ENCODE data around the gene LMAN2.
"Not testable (repeated sequence)": the region's sequence is repeated elsewhere in the genome, so short reads cannot be mapped to it uniquely, and the experiment has no call there.

The LMAN2 gene

GRCh38 chr5:177378884-177379883, 27.7 kb upstream of the LMAN2 start:
- no peak for DNase-seq

DNA sequence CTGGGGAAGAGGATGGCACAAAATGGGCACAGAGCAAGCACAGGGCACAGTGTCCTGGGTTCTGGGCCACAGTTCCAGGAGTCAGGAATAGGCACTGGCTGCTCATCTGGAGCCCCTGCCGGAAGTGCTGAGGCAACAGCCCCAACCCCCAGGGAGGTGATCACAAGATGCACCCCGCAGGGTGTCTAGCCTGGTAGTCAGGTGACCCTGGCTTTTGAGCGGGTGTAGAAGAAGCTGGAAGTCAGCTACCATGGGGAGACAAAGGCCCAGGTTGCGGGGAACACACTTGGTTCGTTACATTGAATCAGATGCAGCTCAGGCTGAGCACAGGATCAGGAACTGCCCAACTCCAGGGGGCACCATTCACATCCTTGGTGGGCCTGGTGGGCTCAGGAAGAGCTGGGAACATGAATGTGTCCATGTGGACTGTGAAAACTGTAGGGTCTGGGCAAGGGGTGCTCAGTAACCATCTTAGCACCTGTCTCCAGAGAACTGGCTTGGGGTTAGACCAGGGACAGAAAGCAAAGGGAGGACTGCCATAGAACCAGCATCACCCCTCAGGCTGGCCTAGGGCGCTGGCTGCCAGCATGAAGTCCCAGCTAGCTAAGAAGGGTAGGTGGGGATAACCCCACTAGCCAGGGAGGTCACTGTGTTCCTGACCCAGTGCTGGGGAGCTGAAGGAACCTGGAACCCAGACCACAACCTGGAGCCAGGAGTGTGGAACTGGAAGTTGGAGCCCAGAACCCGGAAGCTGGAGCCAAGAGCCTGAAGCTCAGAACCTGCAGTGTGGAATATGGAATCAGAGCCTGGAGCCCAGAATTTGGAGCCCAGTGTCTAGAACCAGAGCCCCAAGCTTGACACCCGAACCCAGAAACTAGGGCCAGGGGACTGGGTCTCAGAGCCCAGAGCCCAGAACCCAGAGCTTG, 26.6 kb upstream of the LMAN2 start:
- peak; percentile 10 for DNase-seq

DNA sequence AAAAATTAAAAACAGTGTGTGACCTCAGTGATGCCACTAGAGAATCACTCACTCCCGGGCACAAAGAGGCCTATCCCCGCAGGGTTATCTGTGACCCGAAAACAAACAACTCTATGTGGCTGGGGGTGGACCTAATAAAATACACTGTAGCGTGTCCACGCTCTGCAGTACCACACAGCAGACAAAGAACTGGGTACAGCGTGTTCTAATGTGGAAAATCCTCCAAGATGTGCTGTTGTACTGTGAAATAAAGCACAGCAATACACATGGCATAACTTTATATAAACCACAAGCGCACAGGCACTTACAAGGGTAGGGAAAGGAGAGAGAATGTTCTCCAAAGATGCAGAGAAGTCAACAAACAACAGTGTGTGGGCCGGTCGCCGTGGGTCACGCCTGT, 24.6 kb upstream of the LMAN2 start:
- DNase-seq: no peak

DNA sequence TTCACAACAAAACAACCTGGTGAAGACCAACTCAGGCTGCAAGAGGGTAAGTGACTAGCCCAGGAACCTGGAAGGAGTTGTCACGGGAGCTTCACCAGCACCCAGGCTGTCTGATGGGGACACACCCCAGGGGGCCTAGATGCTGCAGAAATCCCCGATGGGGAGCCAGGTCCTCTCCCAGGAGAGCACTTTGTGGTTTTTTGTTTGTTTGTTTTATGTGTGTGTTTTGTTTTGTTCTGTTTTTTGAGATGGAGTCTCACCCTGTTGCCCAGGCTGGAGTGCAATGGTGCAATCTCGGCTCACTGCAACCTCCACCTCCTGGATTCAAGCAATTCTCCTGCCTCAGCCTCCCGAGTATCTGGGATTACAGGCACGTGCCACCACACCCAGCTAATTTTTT, 24.0 kb upstream of the LMAN2 start:
- not testable (repeated sequence) for DNase-seq

- no peak for DNase-seq
These were observed 22.7 kb upstream of the LMAN2 start for GRCh38 chr5:177374211-177374610.

- DNase-seq: peak; percentile 15
These were observed 22.3 kb upstream of the LMAN2 start for GRCh38 chr5:177373806-177374205.

- no peak for DNase-seq
These were observed 21.4 kb upstream of the LMAN2 start for GRCh38 chr5:177372910-177373309.

GRCh38 chr5:177372034-177372896, 20.8 kb upstream of the LMAN2 start:
- DNase-seq: peak; percentile 35

DNA sequence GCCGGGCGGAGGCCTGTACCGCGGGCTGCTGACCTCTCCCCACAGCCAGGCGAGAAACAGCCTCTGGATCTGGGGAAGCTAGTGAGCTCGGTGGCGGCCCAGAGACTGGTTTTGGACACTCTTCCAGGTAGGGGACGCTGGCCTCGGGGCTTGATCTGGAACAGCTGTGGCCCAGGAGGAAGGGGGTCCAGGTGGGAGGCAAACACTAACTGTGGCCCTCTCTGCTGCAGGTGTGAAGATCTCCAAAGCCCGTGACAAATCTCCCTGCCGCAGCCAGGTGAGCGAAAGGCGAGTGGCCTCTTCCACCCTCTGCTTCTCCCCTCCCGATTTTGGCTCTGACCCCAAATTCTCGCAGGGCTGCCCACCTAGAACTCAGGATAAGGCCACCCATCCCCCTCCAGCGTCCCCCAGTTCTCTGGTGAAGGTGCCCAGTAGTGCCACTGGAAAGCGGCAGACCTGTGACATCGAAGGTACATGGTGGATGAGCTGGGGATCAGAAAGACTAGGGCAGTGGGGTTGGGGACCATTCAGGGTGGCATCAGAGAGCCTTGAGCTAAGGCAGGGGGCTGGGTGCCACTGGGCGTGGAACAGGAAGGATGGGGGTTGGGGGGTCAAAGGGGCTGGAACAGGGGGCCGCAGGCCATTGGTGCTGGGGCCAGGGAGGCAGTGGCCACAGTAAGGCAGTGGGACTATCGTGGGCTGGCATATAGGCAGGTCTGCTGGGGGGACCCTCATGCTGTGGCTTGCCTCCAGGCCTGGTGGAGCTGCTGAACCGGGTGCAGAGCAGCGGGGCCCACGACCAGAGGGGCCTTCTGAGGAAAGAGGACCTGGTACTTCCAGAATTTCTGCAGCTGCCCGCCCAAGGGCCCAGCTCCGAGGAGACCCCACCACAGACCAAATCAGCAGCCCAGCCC, 19.9 kb upstream of the LMAN2 start:
- DNase-seq: no peak

- peak; percentile 92 for DNase-seq
These were observed 19.1 kb upstream of the LMAN2 start for GRCh38 chr5:177370488-177371119.

- DNase-seq: peak; percentile 46
These were observed 18.4 kb upstream of the LMAN2 start for GRCh38 chr5:177369645-177370440.

DNA sequence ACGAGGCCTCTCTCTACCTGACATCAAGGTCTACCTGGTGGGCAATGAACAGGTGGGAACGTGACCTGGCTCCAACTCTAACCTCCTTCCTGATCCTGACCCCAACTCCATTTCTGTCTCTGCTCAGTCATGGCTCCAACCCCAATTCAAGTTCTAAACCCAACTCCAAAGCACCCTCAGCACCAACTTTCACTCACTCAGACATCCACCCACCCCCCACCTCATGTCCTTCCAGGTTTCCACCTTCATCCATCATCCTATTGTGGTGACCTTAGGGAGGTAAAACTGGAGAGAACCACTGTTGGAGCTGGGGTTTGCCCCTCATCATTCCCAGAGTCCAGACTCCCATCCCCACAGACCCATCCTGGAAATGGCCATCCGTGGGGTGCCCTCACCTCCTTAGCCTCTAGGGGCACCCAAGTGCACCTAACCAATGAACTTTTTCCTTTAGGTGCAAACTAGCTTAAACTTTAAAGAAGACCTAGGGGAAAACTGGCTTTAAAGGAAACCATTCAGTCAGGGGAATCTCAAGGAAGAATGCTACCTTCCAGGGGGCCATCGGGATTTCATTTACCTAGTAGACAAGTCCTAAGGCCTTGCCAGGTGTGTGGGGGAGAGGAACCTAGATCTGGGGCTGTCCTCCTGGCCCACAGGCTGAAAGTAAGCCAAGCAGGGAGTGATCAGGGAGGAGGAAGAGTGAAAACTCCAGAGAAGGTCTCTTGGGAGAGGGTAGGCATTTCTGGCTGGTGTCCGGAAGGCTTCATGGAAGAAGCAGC, 17.6 kb upstream of the LMAN2 start:
- peak; percentile 29 for DNase-seq

- peak; percentile 17 for DNase-seq
These were observed 16.8 kb upstream of the LMAN2 start for GRCh38 chr5:177367981-177368868.

DNA sequence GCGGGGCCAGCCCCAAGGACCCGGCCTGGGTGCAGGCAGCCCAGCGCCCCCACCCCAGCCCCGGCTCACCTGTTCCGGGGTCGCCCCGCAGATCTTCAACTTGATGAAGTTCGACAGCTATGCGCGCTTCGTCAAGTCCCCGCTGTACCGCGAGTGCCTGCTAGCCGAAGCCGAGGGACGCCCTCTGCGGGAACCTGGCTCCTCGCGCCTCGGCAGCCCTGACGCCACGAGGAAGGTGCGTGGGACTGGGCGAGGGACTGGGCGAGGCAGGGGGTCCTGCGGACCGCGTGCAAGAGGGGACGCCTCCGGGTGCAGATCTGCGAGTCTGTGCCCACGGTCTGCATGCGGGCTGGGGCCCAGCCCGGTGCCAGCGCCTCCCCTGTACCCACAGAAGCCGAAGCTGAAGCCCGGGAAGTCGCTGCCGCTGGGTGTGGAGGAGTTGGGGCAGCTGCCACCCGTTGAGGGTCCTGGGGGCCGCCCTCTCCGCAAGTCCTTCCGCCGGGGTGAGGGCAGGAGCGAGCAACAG, 15.9 kb upstream of the LMAN2 start:
- peak; percentile 40 for DNase-seq

DNA sequence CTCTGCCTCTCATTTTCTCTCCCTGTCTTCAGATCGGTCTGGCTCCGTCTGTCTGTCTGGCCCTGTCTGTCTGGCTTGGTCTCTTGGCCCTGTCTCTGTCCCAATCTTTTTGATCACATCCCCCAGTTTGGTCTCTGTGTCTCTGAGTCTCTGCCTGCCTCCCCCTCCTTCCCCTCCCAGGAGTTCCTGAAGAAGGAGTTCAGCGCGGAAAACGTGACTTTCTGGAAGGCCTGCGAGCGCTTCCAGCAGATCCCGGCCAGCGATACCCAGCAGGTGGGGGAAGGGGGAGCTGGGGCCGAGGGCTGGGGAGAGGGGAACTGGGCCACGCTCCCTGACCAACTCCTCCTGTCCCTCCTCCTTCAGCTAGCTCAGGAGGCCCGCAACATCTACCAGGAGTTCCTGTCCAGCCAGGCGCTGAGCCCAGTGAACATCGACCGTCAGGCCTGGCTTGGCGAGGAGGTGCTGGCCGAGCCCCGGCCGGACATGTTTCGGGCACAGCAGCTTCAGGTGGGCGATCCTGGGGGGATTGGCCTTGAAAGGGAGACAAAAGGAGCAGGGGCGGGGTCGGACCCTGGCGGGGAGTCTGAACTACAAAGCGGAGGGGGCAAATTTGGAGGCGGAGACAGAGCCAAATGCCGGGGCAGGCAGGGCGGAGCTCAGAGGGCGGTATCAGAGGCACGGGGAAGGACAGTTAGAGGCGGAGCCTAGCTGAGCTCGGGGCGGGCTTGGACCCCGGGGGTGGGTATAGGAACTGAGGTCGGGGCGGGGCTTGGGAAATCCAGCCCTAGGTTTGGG, 15.3 kb upstream of the LMAN2 start:
- peak; percentile 94 for DNase-seq

DNA sequence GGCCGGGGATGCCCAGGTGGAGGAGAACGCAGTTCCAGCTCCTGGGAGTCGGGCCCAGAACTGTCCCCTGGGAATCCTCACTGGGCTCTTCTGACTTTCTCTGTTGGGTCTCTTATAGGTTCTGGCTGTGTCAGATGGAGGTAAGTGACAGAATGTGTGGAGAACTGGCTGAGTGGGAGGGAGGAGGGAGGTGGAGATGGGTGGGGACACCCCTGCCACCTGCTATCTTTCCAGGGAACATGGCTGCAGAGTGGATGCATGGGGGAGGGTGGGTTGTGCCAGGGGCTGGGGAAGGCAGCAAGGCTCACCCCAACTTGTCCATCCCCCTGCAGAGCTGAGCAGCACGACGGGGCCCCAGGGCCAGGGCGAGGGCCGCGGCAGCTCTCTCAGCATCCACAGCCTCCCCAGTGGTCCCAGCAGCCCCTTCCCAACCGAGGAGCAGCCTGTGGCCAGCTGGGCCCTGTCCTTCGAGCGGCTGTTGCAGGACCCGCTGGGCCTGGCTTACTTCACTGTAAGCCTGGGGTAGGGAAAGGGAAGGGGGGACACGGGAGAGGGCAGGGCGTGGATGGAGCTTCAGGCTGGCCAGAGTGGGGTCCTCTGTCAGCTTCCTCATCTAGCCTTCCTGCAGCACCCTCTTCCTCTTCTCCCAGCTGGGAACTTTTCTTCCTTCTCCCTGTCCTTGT, 14.5 kb upstream of the LMAN2 start:
- DNase-seq: no peak
